HG03442 (cell line): ENCODE results near the gene CMTR2.

Experiments
- ATAC-seq: cut with Tn5 transposase; IDR thresholded peaks from one replicate; pipeline ENCODE4 v1.9.1; 2021; ENCODE audit warnings: mild to moderate bottlenecking, moderate library complexity; ENCODE audit not compliant: unreplicated experiment

Gene CMTR2

DNA sequence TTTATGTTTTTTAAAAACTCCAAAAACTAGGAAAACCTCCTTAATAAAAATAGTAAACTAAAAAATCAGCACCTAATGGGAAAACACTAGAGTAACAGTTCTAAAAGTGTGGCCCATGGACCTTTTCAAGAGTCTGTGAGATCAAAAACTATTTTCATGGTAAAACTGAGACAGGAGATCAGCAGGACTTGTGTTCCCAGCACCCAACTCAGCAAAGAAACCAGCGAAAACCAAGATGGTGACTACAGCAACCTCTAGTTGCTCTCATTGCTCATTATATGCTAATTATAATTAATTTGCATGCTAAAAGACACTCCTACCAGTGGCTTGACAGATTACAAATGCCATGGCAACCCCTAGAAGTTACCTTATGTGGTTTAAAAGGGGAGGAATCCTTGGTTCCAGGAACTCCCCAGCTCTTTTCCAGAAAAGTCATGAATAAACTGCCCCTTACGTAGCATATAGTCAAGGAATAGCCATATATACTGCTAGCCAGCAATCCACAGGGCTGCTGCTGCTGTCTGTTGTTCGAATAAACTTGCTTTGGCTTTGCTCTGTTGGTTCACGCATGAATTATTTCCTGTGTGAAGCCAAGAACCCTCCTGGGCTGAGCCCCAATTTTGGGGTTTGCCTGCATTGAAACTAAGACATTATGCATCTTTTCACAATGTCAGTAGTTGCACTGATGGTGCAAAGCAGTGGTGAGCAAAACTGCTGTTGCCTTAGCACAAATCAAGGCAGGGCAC, 12.4 kb downstream of the CMTR2 start:
- ATAC-seq: no peak

DNA sequence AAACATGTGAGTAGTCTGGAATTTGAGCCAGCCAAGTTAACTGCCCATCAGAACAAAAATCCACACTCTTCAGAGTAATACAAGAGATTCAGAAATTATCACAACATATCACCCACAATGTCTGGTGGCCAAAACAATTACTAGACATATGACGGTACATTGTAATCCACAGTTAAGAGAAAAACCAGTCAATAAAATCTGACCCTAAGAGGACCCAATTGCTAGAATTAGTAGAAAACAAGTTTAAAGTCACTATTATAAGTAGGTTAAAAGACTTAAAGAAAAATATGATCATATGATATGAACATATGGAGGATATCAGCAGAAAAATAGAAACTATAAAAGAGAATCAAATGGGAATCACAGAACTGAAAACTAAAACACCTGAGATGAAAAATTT, 15.8 kb downstream of the CMTR2 start:
- no peak for ATAC-seq

DNA sequence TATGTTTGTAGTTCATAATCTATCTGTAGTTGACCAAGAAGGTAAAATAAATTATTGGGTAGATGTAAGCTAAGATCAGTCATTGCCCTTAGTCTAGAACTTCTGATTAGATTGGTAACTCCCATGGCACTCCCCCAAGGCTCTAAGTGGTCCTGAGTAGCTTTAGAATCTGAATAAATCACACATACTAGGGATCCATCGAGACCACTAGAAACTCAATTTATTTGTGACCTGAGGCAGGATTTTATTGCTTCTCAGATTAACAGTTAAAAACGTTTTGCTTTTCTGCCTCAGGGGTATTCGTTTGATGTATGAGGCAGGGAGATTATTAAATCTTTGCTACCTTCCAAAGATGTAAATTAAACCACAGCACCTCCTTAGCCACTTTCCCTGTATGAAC, 24.9 kb downstream of the CMTR2 start:
- ATAC-seq: no peak

DNA sequence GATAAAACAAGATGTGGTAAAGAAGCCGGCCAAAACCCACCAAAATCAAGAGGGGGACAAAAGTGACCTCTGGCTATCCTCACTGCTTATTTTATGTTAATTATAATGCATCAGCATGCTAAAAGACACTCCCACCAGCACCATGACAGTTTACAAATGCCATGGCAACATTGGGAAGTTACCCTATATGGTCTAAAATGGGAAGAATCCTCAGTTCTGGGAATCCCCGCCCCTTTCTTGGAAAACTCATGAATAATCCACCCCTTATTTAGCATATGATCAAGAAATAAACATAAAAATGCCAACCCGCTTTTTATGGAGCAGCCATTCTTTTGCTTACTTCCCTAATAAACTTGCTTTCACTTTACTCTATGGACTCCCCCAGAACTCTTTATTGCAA, 25.6 kb downstream of the CMTR2 start:
- no peak for ATAC-seq

DNA sequence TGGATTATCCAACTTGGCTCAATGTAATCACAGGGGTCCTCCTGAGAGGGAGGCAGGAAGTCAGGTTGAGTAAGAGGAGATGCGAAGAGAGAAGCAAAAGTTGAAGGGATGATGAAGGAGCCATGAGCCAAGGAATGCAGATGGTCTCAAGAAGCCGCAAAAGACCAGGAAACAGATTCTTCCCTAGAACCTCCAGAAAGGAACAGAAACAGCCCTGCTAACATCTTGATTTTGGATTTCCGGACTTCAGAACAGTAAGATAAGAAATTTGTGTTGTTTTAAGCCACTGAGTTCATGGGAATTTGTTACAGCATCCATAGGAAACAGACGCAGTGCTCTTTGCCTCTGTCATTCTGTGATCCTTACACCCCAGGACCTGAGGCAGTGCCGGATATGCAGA, 26.8 kb downstream of the CMTR2 start:
- no peak for ATAC-seq

DNA sequence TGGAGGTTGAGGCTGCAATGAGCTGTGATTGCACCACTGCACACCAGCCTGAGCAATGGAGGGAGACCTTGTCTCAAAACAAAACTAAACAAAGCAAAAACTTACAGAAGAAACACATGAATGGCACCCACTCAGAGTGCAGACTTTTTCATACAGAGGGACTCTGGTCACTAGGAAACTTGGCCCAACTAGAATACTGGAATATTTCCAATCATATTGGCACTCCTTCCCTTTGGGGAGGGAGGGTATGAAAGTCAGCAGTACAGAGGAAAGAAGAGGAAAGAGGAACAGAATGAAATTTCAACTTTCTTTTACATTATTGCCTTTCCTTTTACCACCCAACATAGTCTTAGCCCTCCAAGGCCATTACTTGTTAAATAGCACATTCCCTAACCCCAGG, 28.2 kb downstream of the CMTR2 start:
- no peak for ATAC-seq

DNA sequence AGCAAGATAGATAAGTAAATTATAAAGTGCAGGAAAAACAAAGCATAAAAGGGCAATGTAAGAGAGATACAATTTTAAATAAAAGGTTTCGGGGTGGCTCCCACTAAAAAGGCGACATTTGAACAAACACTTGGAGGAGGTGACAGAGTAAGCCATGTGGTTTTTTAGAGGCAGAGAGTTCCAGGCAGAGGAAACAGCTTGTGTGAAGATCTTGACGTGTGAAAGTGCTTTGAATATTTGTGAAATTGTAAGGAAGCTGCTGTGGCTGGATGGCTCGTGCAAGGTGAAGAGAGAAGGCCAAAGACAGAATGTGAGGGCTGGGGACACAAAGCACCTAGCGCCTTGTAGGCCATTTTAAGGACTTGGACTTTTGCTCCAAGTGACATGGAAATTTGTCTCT, 30.1 kb downstream of the CMTR2 start:
- no peak for ATAC-seq

DNA sequence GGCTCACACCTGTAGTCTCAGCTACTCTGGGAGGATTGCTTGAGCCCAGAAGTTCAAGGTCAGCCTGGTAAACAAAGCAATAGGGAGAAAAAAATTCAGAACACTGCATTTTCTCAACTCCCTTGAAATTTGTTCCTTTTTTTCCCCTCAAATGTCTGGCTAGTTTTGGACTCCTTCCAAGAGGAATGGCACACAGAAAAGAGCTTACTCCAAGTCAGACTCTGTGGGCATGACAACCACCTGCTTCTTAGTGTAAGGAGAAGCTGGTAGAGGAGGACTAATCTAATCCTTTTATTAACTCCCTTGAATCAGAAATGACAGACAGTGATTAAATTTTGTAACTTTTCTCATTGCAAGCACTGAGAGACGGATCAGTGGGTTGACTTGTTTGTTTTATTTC, 30.8 kb downstream of the CMTR2 start:
- no peak for ATAC-seq

DNA sequence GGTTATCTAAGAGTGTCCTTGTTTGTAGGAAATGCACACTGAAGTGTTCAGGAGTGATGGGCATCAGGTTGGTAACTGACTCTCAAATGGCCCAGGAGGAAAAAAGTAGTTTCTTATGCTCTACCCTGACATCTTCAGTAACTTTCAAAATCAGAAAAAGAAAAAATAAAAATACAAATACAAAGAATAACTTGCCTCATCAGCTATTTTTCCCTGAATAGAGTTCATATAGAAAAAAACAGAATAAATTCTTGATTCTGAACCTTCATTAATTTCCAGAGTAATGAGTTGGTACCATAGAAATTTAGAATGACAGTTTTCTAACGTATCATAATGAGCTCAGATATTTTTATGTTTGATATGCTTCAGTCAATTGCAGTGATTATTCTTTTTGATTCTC, 31.4 kb downstream of the CMTR2 start:
- ATAC-seq: no peak

DNA sequence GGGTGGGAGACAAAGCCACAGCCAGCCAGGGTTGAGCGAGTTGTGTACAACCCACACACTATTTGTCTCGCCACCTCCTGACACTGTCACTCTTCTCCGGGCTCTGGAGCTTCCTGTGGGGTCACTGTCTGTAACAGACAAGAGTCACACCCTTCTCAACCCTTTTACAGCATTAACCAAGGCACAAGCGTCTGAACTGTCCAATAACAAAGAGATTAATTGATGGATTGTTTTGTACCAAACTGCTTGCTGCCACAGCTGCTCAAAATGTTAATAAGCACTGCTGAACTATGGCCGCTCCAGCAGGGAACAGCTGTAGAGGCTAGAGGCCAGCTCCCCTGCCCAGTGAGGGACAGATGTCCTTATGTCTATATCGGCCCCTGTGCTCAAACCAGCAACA, 33.5 kb downstream of the CMTR2 start:
- ATAC-seq: no peak

DNA sequence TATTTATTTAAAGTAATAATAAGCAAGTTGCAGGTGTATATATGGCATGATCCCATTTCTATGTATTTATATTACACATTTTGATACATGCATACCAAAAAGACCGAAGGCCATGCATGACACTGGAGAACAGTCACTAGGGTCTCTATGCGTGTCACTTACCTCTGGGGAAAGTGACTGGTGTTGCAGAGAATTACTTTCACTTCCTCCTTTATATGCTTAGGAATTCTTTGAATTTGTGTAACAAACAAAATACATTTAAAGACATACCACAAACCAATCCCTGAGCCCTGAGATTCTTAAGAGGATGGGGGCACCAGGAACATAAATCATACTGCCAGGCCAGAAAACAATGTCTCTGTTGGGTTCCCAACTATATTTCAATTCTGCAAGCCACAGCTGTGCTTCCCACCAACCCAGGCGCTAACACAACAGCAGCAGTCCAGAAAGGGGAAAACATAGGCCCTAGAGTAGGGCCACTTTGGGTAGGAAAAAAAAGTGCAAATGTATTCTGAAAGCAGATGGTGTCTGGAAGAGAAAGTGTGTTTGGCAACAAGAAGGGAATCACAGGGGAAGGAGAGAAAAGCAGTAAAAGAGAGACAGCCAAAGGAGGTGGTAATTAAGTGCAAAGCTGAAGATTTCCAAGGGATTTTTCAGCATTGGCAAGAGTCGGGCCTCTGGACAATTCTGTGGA, 34.2 kb downstream of the CMTR2 start:
- ATAC-seq: no peak

DNA sequence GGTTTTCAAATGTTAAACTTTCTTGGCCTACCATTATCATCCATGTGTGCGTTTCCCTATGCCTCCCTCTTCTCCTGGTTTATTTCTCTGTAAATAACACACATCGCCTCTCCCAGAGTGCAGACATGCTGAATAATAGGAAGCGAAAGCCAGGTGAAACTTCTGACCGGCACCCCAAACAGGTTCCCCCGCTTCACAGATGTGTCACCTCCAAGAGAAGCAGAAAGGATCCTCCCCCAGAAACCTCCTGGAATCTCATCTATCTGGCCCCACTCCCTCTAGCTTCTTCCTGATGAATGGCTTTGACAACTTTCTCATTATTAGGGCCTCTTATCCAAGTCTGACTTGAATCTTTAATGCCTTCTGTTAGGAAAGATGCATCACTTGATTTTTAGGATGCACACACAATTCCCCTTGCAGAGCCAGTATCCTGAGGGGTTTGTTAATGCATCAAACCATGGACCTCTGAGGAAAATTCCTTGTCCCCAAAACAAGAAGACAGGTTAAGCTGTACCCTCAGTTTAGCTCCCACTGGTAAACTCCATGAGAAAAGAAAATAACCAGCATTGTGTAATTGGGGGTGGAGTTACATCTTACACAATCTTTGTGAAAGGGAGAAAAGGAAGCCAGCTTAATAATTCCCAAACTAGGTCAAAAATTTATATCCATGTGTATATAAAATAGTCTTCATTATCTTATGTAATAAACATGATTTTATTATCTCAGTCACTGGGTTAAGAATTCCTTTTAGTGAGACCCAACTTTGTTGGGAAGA, 38.6 kb downstream of the CMTR2 start:
- no peak for ATAC-seq

DNA sequence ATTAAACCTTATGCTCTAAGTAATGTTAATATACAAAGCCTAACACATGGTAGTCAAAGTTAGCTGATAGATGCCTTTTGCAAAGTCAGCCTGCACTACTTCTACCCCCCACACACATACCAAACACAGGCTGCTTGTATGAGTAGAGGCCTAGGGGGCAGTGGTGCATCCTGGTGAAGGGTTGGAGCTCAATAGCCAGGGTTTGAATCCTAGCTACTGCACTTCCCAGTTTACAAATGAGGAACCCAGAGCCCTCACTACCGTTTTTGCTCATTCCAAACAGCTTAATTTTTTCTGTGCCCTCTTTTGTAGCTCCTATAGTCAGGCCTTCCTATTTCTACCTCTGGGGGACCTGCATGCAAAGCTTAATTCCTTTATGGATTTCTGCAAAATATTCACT, 39.8 kb downstream of the CMTR2 start:
- no peak for ATAC-seq

DNA sequence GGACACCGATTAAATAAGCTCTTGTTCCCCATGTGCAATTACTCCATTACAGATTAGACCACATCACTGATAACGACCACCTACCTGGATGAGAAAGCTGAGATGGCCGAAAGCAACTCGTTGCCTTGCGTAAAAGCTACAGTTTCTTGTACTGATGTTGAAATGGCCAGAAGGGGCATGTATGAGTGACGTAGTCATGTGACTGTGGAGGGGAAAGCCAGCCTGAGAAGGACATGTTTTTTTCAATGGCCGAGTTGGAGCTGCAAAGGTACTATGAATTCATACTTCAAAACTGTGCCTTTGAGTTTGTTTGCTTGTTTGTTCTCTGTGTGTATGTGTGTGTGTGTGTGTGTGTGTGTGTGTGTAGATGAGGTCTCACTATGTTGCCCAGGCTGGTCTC, 41.7 kb downstream of the CMTR2 start:
- no peak for ATAC-seq

DNA sequence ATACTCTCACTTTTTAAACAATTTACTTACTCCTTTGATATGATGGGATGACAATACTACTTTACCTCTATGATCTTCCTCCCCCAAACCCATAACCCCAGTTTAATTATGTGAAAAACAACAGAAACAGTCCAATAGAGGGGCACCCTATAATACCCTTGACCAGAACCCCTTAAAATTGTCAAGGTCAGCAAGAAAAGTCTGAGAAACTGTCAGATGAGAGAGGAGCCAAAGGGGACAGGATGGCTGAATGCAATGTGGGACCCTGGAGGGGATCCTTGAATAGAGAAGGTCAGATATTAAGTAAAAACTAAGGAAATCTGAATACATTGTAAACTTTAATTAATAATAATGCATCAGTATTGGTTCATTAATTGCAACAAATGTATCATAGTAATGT, 42.9 kb downstream of the CMTR2 start:
- ATAC-seq: no peak

DNA sequence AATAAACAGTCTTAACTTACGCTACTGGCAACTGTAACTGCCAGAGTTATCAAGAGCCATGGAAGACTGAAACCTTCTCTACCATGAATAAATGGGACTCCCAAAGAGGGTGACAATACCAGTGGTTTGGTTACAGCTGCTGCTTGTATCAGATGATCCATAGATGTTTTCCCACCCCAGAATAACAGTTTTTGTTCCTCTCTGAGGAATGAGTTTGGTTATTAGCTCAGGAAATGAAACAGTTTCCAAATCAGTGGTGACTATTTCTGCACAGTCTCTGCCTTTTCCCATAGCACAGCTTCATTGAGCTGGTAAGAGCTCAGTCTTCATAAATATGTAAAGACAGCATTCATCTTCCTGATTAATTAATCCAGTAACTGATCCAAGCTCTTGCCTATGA, 44.7 kb downstream of the CMTR2 start:
- ATAC-seq: no peak

DNA sequence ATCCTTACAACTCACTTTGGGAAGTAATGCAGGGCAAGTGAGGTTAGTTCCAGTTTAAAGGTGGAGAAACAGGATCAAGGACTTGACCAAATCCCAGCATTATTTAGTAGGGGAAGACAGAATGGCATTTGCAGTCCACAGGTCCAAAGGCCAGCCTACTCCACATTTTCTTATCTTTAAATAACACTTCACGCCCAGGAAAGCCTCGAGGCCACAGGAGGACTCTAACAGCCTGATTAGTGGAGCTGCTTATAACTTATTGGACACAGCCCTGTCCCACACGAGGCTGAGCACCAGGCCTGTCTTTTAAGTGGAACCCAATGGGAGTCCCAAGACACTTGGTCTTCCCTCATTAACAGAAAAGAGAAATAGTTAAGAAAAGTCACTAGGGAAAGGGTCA, 46.6 kb downstream of the CMTR2 start:
- no peak for ATAC-seq

DNA sequence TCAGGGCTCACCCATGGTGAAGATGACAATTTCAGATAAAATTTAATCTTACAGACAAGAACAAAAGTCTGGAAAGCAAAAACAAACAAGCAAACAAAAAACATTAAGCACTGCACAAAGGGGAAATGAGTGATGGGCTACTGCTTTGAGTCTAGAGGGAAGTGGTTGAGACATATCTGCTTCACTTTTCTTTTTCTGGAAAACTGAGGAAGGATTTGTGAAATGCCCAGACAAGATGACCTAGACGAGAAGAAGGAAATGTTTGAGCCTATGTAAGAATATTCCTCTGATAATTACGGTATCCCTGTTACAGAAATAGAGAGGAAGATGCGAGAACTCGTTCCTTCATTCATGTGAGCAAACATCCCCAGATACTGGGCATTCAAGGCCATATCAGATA, 47.2 kb downstream of the CMTR2 start:
- ATAC-seq: no peak
